Neuronal stem cell (in vitro differentiated cells): ENCODE results near the gene PLEKHA5.

Experiments
- DNase-seq: peaks from one replicate; pipeline ENCODE4 v3.0.0-alpha.2; 2013; ENCODE audit warnings: low spot score
- H2AFZ ChIP-seq: one replicate; pipeline ENCODE4 v1.6.1; 2013; ENCODE audit warnings: mild to moderate bottlenecking, low read length, inconsistent platforms
- H2AK5ac ChIP-seq: 2 replicates; pipeline ENCODE4 v1.6.1; 2013; ENCODE audit warnings: low read depth, mild to moderate bottlenecking, inconsistent platforms, low read length, moderate library complexity, mixed read lengths
- H2BK120ac ChIP-seq: 2 replicates; pipeline ENCODE4 v1.6.1; 2013; ENCODE audit warnings: low read depth, mild to moderate bottlenecking, inconsistent platforms, low read length, moderate library complexity, mixed read lengths
- H2BK12ac ChIP-seq: one replicate; pipeline ENCODE4 v1.6.1; 2013; ENCODE audit warnings: low read length, inconsistent platforms
- H2BK15ac ChIP-seq: 2 replicates; pipeline ENCODE4 v1.6.1; 2013; ENCODE audit warnings: mild to moderate bottlenecking, low read length, inconsistent platforms, mixed read lengths
- H2BK5ac ChIP-seq: one replicate; pipeline ENCODE4 v1.6.1; 2013; ENCODE audit warnings: inconsistent platforms, mild to moderate bottlenecking, low read length, moderate library complexity
- H3K14ac ChIP-seq: one replicate; pipeline ENCODE4 v1.6.1; 2013; ENCODE audit warnings: low read length, inconsistent platforms
- H3K18ac ChIP-seq: 2 replicates; pipeline ENCODE4 v1.6.1; 2013; ENCODE audit warnings: low read length, inconsistent platforms
- H3K23ac ChIP-seq: 2 replicates; pipeline ENCODE4 v1.6.1; 2013; ENCODE audit warnings: low read depth, mild to moderate bottlenecking, mixed read lengths, low read length, inconsistent platforms; ENCODE audit not compliant: poor library complexity
- H3K27ac ChIP-seq: replicated peaks from 3 replicates; pipeline ENCODE4 v1.5.1; 2013; ENCODE audit warnings: low read length, inconsistent platforms
- H3K27me3 ChIP-seq, 3 experiments: 2 replicates each; pipeline ENCODE4 v1.6.1; 2013; ENCODE audit warnings: low read length in 3 of 3, mild to moderate bottlenecking in 2 of 3, inconsistent platforms in 1 of 3, low read depth in 1 of 3, mixed read lengths in 1 of 3, moderate library complexity in 1 of 3; ENCODE audit not compliant: control insufficient read depth in 3 of 3, insufficient read depth in 3 of 3
- H3K36me3 ChIP-seq, 2 donors: replicated peaks in 1 of 2; 2 replicates each; pipeline ENCODE4 v1.6.1; 2013; ENCODE audit warnings: low read length in 2 of 2; ENCODE audit not compliant: control insufficient read depth in 2 of 2, insufficient read depth in 2 of 2
- H3K4ac ChIP-seq: 2 replicates; pipeline ENCODE4 v1.6.1; 2013; ENCODE audit warnings: inconsistent platforms, mild to moderate bottlenecking, low read length, moderate library complexity
- H3K4me1 ChIP-seq, 2 donors: 1 replicate in 1 of 2; 2 replicates in 1 of 2; pipeline ENCODE4 v1.6.1; 2013; ENCODE audit warnings: low read length in 2 of 2, low read depth in 1 of 2; ENCODE audit not compliant: control insufficient read depth in 2 of 2, insufficient read depth in 1 of 2
- H3K4me2 ChIP-seq: one replicate; pipeline ENCODE4 v1.6.1; 2013; ENCODE audit warnings: mild to moderate bottlenecking, low read length, inconsistent platforms; ENCODE audit not compliant: insufficient read depth, poor library complexity, severe bottlenecking
- H3K4me3 ChIP-seq, 2 donors: 2 replicates each; pipeline ENCODE4 v1.5.1; 2013; ENCODE audit warnings: low read length in 2 of 2, mild to moderate bottlenecking in 2 of 2, inconsistent platforms in 1 of 2, moderate library complexity in 1 of 2
- H3K79me1 ChIP-seq: one replicate; pipeline ENCODE4 v1.6.1; 2013; ENCODE audit warnings: low read depth, mild to moderate bottlenecking, inconsistent platforms, low read length, moderate library complexity
- H3K9ac ChIP-seq: one replicate; pipeline ENCODE4 v1.6.1; 2013; ENCODE audit warnings: mild to moderate bottlenecking, low read depth, low read length, inconsistent platforms; ENCODE audit not compliant: poor library complexity
- H3K9me3 ChIP-seq, 2 donors: replicated peaks in 1 of 2; 2 replicates each; pipeline versions ENCODE3 to v1.6.1; 2013; ENCODE audit warnings: low read length in 2 of 2, mild to moderate bottlenecking in 2 of 2, inconsistent platforms in 1 of 2, low read depth in 1 of 2, mixed read lengths in 1 of 2, moderate library complexity in 1 of 2; ENCODE audit not compliant: control insufficient read depth in 2 of 2, insufficient read depth in 1 of 2
- H4K8ac ChIP-seq: one replicate; pipeline ENCODE4 v1.6.1; 2013; ENCODE audit warnings: low read depth, mild to moderate bottlenecking, inconsistent platforms, low read length, moderate library complexity
- H4K91ac ChIP-seq: one replicate; pipeline ENCODE4 v1.6.1; 2013; ENCODE audit warnings: low read length, low read depth, mild to moderate bottlenecking, inconsistent platforms; ENCODE audit not compliant: poor library complexity
- WGBS, 2 donors: extraction: QIAGEN DNeasy Blood & Tissue Kit; methylation state at CpG; one replicate each; pipeline ENCODE4 v1.1.7; 2013; ENCODE audit warnings: missing lambda C conversion rate in 2 of 2, mixed read lengths in 1 of 2; ENCODE audit not compliant: insufficient read length in 2 of 2, insufficient replicate concordance in 1 of 2; ENCODE audit errors: extremely low coverage in 2 of 2; 5-methylcytosine and 5-hydroxymethylcytosine counted together

PLEKHA5 gene

DNA sequence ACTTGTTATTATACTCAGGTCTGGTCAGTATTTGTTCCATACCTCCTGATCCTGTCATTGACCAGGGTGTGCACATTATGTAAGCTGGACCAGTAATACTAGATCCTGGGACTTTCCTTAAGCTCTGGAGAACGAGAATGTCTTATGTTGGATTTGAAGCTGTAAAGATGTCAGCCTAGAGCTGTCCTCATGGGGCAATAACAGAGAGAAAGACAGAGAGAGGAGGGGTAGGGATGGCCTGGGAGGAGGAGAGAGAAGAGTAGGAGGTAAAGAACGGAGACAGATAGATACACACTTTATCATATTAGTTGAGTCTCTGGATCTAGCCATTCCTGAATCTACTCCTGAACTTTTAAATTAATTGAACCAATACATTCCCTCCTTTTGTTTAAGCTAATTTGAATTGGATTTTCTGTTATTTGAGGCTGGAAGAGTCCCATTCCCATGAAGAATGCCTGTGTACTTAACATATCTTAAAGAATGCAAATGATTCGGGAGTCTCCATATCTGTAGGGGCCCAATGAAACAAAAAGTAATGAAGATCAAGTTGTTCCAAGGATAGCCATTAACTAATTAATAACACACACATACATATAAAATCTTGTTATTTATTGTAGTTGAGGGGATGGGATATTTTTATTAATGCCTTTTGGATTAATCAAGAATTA, 55.9 kb downstream of the PLEKHA5 start:
- Histone ChIP-seq H3K9me3 (no peaks in the 10 kb centered on the region), H3K36me3 (no peaks in the 10 kb centered on the region), H3K4me1 (no peaks in the 10 kb centered on the region), H3K9ac (no peak overlapping the region), H2AK5ac (no peak overlapping the region), H3K18ac (no peak overlapping the region), H3K27me3 (no peaks in the 10 kb centered on the region), H4K91ac (no peak overlapping the region), H2BK12ac (no peak overlapping the region), H3K4me3 (no peak overlapping the region), H3K79me1 (no peaks in the 10 kb centered on the region), H2BK15ac (no peak overlapping the region), H3K4me2 (no peak overlapping the region), H3K27ac (no peak overlapping the region), H4K8ac (no peak overlapping the region), H3K23ac (no peak overlapping the region), H2BK120ac (no peak overlapping the region), H3K4ac (no peak overlapping the region), H3K14ac (no peak overlapping the region), H2AFZ (no peak overlapping the region), H2BK5ac (no peak overlapping the region)
- no peak for DNase-seq
- WGBS, 2 donors: no CpG with 5 or more reads among the region's 3 CpGs

DNA sequence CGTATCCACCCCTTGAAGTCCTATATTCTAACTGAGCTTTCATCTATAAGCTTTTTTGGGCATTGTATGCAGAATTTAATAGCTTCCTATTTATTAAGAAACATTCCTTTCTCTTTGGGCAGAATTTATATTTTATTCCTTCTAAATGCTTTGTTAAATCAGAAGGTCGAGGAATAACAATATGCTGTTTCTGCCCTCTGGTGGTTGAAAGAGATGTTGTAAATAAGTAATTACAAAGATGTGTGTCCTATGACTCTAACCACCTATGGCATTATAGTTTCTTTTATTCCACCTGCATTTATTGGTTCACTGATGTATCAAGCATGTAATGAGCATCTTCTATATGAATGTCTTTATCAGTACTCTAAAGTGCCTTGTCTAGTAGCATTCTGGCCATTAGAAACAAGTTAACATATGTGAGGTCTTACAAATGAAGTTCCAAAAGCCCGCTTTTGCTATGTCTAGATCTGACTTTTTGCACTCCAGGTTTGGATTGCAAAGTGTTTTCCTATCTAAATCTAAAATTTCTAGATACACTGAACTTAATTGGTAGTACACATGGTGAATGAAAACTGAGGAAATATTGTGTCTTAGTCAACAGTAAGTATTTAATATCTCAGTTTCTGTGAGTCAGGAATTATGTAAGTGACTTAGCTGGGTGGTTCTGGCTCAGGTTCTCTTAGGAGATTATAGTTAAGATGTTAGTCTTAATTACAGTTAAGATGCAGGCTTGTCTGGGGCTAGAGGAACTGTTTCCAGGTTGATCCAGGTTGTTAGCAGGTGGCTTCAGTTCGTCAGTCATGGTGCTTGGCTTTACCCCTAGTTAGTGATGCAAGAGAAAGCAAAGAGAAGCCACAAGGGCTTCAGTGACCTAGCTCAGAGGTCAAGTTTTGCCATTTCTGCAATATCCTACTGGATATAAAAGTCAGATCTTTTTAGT, 57.5 kb downstream of the PLEKHA5 start:
- peak; percentile 15 for DNase-seq
- Histone ChIP-seq H2BK5ac (no peak overlapping the region), H3K14ac (no peak overlapping the region), H3K4me1 (peaks cover 0 to 4% of the 10 kb centered on the region in 2 donors), H3K27me3 (no peaks in the 10 kb centered on the region), H3K9ac (no peak overlapping the region), H2AK5ac (no peak overlapping the region), H3K4me2 (no peak overlapping the region), H3K18ac (no peak overlapping the region), H2BK12ac (no peak overlapping the region), H4K8ac (no peak overlapping the region), H3K79me1 (no peaks in the 10 kb centered on the region), H3K9me3 (no peaks in the 10 kb centered on the region), H3K4ac (no peak overlapping the region), H4K91ac (no peak overlapping the region), H3K27ac (no peak overlapping the region), H2BK15ac (no peak overlapping the region), H3K4me3 (no peak overlapping the region), H3K23ac (no peak overlapping the region), H3K36me3 (peaks cover 0 to 2% of the 10 kb centered on the region in 2 donors), H2AFZ (no peak overlapping the region), H2BK120ac (no peak overlapping the region)
- no CpG with 5 or more reads among the region's 4 CpGs for WGBS, 2 donors

DNA sequence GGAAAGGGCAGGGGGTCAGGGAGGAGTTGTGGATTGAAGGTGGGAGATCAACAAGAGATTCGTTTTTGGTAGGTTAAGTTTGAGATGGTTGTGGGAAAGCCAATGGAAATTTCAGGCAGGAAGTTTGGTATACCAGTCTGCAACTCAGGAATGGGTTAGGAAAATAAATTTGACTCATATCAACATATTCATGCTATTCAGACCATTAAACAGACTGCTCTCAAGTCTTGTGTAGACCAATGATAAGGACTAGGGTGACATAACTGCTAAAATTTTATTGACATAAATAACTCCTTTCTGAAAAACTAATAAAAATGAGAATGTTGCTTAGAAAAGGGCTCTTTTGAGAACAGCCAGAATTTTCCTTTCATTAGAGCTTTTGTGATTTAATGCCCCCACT, 60.0 kb downstream of the PLEKHA5 start:
- Histone ChIP-seq H2BK120ac (no peak overlapping the region), H2BK12ac (no peak overlapping the region), H3K4me3 (no peak overlapping the region), H2AFZ (no peak overlapping the region), H3K14ac (no peak overlapping the region), H3K27me3 (no peaks in the 10 kb centered on the region), H3K23ac (no peak overlapping the region), H3K36me3 (peaks cover 2 to 3% of the 10 kb centered on the region in 2 donors), H2BK15ac (no peak overlapping the region), H3K4me2 (no peak overlapping the region), H3K18ac (no peak overlapping the region), H3K9me3 (no peaks in the 10 kb centered on the region), H4K8ac (no peak overlapping the region), H3K4me1 (peaks cover 0 to 4% of the 10 kb centered on the region in 2 donors), H3K27ac (no peak overlapping the region), H2AK5ac (no peak overlapping the region), H3K4ac (no peak overlapping the region), H3K9ac (no peak overlapping the region), H2BK5ac (no peak overlapping the region), H3K79me1 (no peaks in the 10 kb centered on the region), H4K91ac (no peak overlapping the region)
- DNase-seq: no peak
- 100% methylated on average over 1 of the region's 1 CpG; no CpG with 5 or more reads in 1 of the 2 donors for WGBS, 2 donors
